GM12878 (cell line): ENCODE data around the gene AKAP5. TPM values are rescaled to one million over a fixed set of nuclear protein-coding genes. Genes with fewer than 3 reads are reported as not detected.

Source experiments
- CBFB ChIP-seq: IDR thresholded peaks from 2 replicates; pipeline ENCODE4 v1.6.1; 2016; ENCODE audit warnings: antibody characterized with exemption, low read depth
- CEBPZ ChIP-seq: fragments of 150-350 bp; IDR thresholded peaks from 2 replicates; pipeline ENCODE4 v1.6.1; 2016; ENCODE audit warnings: low read depth, low read length
- CHD1 ChIP-seq: IDR thresholded peaks from 2 replicates; pipeline ENCODE4 v1.6.1; 2012; ENCODE audit warnings: low read depth, low read length, improper control_type of control experiment
- CREM ChIP-seq: IDR thresholded peaks from 2 replicates; pipeline ENCODE4 v1.6.1; 2014; ENCODE audit warnings: antibody characterized with exemption, low read depth
- ESRRA ChIP-seq: IDR thresholded peaks from 2 replicates; pipeline ENCODE4 v1.6.1; 2012; ENCODE audit warnings: mild to moderate bottlenecking, low read length, improper control_type of control experiment
- GATAD2B ChIP-seq: fragments of 450-650 bp; conservative IDR thresholded peaks from 2 replicates; pipeline ENCODE4 v1.6.1; 2017; ENCODE audit warnings: low read depth, mild to moderate bottlenecking, moderate library complexity
- IKZF1 ChIP-seq: fragments of 450-650 bp; conservative IDR thresholded peaks from 2 replicates; pipeline ENCODE4 v1.6.1; 2017; ENCODE audit warnings: antibody characterized with exemption, mild to moderate bottlenecking
- IRF3 ChIP-seq: fragments of 450-650 bp; IDR thresholded peaks from 2 replicates; pipeline ENCODE4 v1.6.1; 2014; ENCODE audit warnings: mild to moderate bottlenecking
- MYB ChIP-seq: fragments of 150-350 bp; IDR thresholded peaks from 2 replicates; pipeline ENCODE4 v1.6.1; 2014; ENCODE audit warnings: mild to moderate bottlenecking, low read depth, low read length, borderline replicate concordance
- NR2F1 ChIP-seq: fragments of 450-650 bp; conservative IDR thresholded peaks from 2 replicates; pipeline ENCODE4 v1.6.1; 2017; ENCODE audit warnings: mild to moderate bottlenecking
- NRF1 ChIP-seq: conservative IDR thresholded peaks from 2 replicates; pipeline ENCODE4 v1.6.1; 2011; ENCODE audit warnings: mild to moderate bottlenecking, low read depth, low read length, improper control_type of control experiment
- SKIL ChIP-seq: fragments of 450-650 bp; IDR thresholded peaks from 2 replicates; pipeline ENCODE4 v1.6.1; 2017; ENCODE audit warnings: mild to moderate bottlenecking, low read depth, inconsistent platforms; ENCODE audit not compliant: poor library complexity, severe bottlenecking
- SMAD5 ChIP-seq: IDR thresholded peaks from 2 replicates; pipeline ENCODE4 v1.6.1; 2016; ENCODE audit warnings: antibody characterized with exemption, low read depth
- STAT1 ChIP-seq: fragments of 450-650 bp; conservative IDR thresholded peaks from 2 replicates; pipeline ENCODE4 v1.6.1; 2014; ENCODE audit warnings: antibody characterized with exemption, mild to moderate bottlenecking
- STAT3 ChIP-seq: IDR thresholded peaks from 2 replicates; pipeline ENCODE4 v1.6.1; 2011; ENCODE audit warnings: low read depth, low read length, improper control_type of control experiment
- SUZ12 ChIP-seq: fragments of 200-600 bp; sonication (generic); IDR thresholded peaks from one replicate; pipeline ENCODE4 v1.6.1; 2018; ENCODE audit warnings: antibody characterized with exemption, mild to moderate bottlenecking; ENCODE audit not compliant: unreplicated experiment
- TARDBP ChIP-seq: IDR thresholded peaks from 2 replicates; pipeline ENCODE4 v1.6.1; 2016; ENCODE audit warnings: borderline replicate concordance
- USF1 ChIP-seq: IDR thresholded peaks from 2 replicates; pipeline ENCODE4 v1.6.1; 2011; ENCODE audit warnings: borderline replicate concordance, low read depth, mild to moderate bottlenecking, moderate library complexity, mixed read lengths, low read length; ENCODE audit not compliant: insufficient read depth; ENCODE audit errors: extremely low read length
- ZBTB40 ChIP-seq: fragments of 450-650 bp; IDR thresholded peaks from 2 replicates; pipeline ENCODE4 v1.6.1; 2016; ENCODE audit warnings: mild to moderate bottlenecking, moderate library complexity, borderline replicate concordance
- ZNF622 ChIP-seq: fragments of 450-650 bp; IDR thresholded peaks from 2 replicates; pipeline ENCODE4 v1.6.1; 2017; ENCODE audit warnings: mild to moderate bottlenecking, inconsistent platforms
- polyA plus RNA-seq, 11 experiments: library from polyadenylated mRNA; depleted of rRNA in 4 of 11; unstranded in 6 of 11; stranded (reverse) in 5 of 11; fragments of >200 nt; fragmentation: Nextera tagmentation in 4 of 11; fragmentation: Illumina TruSeq in 1 of 11; extraction: Ambion mirVana in 4 of 11; extraction: Trizol in 1 of 11; gene quantifications; 1 replicate in 1 of 11; 2 replicates in 10 of 11; pipeline versions ENCODE4 v1.2.1 to v1.2.3, GENCODE V29; 2011 to 2016; ENCODE audit warnings: inconsistent platforms in 2 of 11, missing spikeins in 2 of 11, low read depth in 1 of 11
- total RNA-seq, 4 experiments: library from RNA; depleted of rRNA in 3 of 4; stranded (reverse); fragments of >200 nt in 3 of 4; fragmentation: Illumina TruSeq in 1 of 4; extraction: Trizol in 1 of 4; gene quantifications; 2 replicates each; pipeline versions ENCODE4 v1.2.1 to v1.2.3, GENCODE V29; 2013 to 2021

Gene AKAP5
- total and polyA plus RNA-seq, 10 of the 15 experiments (the other 5 are each of a cell fraction or from before 2014, with no cell fraction given): 0.45 to 5.1 (median 1.7) TPM

- TF ChIP-seq CHD1 (peak; percentile 76; the same call in 1 of the 2 replicates), IKZF1 (no peak; the same call in 1 of the 2 replicates), ZBTB40 (no peak), ZNF622 (no peak), CEBPZ (no peak), USF1 (no peak), GATAD2B (peak; percentile 52; the same call in 1 of the 2 replicates), STAT3 (no peak), CBFB (no peak), CREM (peak; percentile 45), NRF1 (no peak), TARDBP (no peak), MYB (no peak), STAT1 (no peak), SKIL (no peak), SMAD5 (peak; percentile 51), SUZ12 (no peak), NR2F1 (peak; percentile 28; the same call in 1 of the 2 replicates), ESRRA (no peak), IRF3 (no peak)
These were observed 39.1 kb downstream of the AKAP5 start, which contains the start of gene ZBTB1 (continued) for GRCh38 chr14:64504310-64504896.
